Measurements from ENCODE around the gene FGD5. TPM values are rescaled to one million over a fixed set of nuclear protein-coding genes. Genes with fewer than 3 reads are reported as not detected.

The FGD5 gene
- polyA plus RNA-seq, 1 donor (not counting 4 experiments of a cell fraction or from before 2014, with no cell fraction given), result not detected

GRCh38 chr3:14915636-14916222 is 97.0 kb downstream of the FGD5 start:
- no peak for FAIRE-seq
- H3K4me3 ChIP-seq (ENCODE audit: control insufficient read depth in 2 of 3, extremely low read depth in 1 of 3, insufficient read depth in 2 of 3, low read depth in 1 of 3, low read length in 3 of 3), result no peak overlapping the region

GRCh38 chr3:14918356-14918860 is 99.6 kb downstream of the FGD5 start:
- no peak for DNase-seq (ENCODE audit: low read depth, low spot score)
- H3K4me2 ChIP-seq (ENCODE audit: control insufficient read depth, extremely low read depth, insufficient read depth, low read depth, low read length), result no peak overlapping the region
- no peaks in the 10 kb centered on the region for H4K20me1 ChIP-seq (ENCODE audit: control insufficient read depth, extremely low read depth, insufficient read depth, low read length)
- no peak overlapping the region for H2AFZ ChIP-seq (ENCODE audit: control insufficient read depth, low read length)
- TF ChIP-seq, protein P1, sequence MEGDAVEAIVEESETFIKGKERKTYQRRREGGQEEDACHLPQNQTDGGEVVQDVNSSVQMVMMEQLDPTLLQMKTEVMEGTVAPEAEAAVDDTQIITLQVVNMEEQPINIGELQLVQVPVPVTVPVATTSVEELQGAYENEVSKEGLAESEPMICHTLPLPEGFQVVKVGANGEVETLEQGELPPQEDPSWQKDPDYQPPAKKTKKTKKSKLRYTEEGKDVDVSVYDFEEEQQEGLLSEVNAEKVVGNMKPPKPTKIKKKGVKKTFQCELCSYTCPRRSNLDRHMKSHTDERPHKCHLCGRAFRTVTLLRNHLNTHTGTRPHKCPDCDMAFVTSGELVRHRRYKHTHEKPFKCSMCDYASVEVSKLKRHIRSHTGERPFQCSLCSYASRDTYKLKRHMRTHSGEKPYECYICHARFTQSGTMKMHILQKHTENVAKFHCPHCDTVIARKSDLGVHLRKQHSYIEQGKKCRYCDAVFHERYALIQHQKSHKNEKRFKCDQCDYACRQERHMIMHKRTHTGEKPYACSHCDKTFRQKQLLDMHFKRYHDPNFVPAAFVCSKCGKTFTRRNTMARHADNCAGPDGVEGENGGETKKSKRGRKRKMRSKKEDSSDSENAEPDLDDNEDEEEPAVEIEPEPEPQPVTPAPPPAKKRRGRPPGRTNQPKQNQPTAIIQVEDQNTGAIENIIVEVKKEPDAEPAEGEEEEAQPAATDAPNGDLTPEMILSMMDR (optimal IDR thresholded peaks at IDR 0.05 in 1 of 3, IDR thresholded peaks at IDR 0.05 in 1 of 3, conservative IDR thresholded peaks at IDR 0.05 in 1 of 3; ENCODE audit: extremely low read depth in 1 of 3, insufficient read depth in 2 of 3, low read length in 3 of 3), result no peak
- no peak for TF ChIP-seq EZH2 (IDR thresholded peaks at IDR 0.05; ENCODE audit: low read length)
- FAIRE-seq, result no peak
- H3K36me3 ChIP-seq (ENCODE audit: control insufficient read depth in 2 of 2, extremely low read depth in 1 of 2, insufficient read depth in 2 of 2, low read length in 2 of 2), result no peaks in the 10 kb centered on the region
- H3K27ac ChIP-seq (ENCODE audit: control insufficient read depth, insufficient read depth, low read length), result no peak overlapping the region
- dilution Hi-C loops (cut with MboI; ENCODE audit: extremely low pct_ligation_motif_present, low sequenced_read_pairs), result no loop called here
- no peaks in the 10 kb centered on the region for H3K9me3 ChIP-seq (ENCODE audit: control insufficient read depth, low read depth, low read length)
- no peaks in the 10 kb centered on the region for H3K79me2 ChIP-seq (ENCODE audit: control insufficient read depth, insufficient read depth, low read length)
- H3K9me1 ChIP-seq (ENCODE audit: control insufficient read depth, extremely low read depth, insufficient read depth, low read length), result no peaks in the 10 kb centered on the region
- peaks cover 28% of the 10 kb centered on the region for H3K27me3 ChIP-seq (ENCODE audit: control insufficient read depth, extremely low read depth, insufficient read depth, low read length)
- peaks cover 2% of the 10 kb centered on the region for H3K4me1 ChIP-seq (ENCODE audit: control insufficient read depth, extremely low read depth, insufficient read depth, low read length)
- no peak overlapping the region for H3K4me3 ChIP-seq (ENCODE audit: control insufficient read depth in 2 of 3, extremely low read depth in 1 of 3, insufficient read depth in 2 of 3, low read depth in 1 of 3, low read length in 3 of 3)
- H3K9ac ChIP-seq (ENCODE audit: control insufficient read depth, extremely low read depth, insufficient read depth, low read length), result no peak overlapping the region

More at GRCh38 chr3:14915636-14916222, 97.0 kb downstream of the FGD5 start:
- peaks cover 41% of the 10 kb centered on the region for H3K27me3 ChIP-seq (ENCODE audit: control insufficient read depth, extremely low read depth, insufficient read depth, low read length)
- H3K27ac ChIP-seq (ENCODE audit: control insufficient read depth, insufficient read depth, low read length), result no peak overlapping the region
- TF ChIP-seq, protein P1 (optimal IDR thresholded peaks at IDR 0.05 in 1 of 3, IDR thresholded peaks at IDR 0.05 in 1 of 3, conservative IDR thresholded peaks at IDR 0.05 in 1 of 3; ENCODE audit: extremely low read depth in 1 of 3, insufficient read depth in 2 of 3, low read length in 3 of 3), result peak in 2 of 3 experiments; percentile 30 to 60
- no peak for TF ChIP-seq EZH2 (IDR thresholded peaks at IDR 0.05; ENCODE audit: low read length)
- no peaks in the 10 kb centered on the region for H3K4me1 ChIP-seq (ENCODE audit: control insufficient read depth, extremely low read depth, insufficient read depth, low read length)
- no peak overlapping the region for H2AFZ ChIP-seq (ENCODE audit: control insufficient read depth, low read length)
- H3K79me2 ChIP-seq (ENCODE audit: control insufficient read depth, insufficient read depth, low read length), result no peaks in the 10 kb centered on the region
- H3K4me2 ChIP-seq (ENCODE audit: control insufficient read depth, extremely low read depth, insufficient read depth, low read depth, low read length), result no peak overlapping the region
- no peaks in the 10 kb centered on the region for H3K9me1 ChIP-seq (ENCODE audit: control insufficient read depth, extremely low read depth, insufficient read depth, low read length)
- H3K9ac ChIP-seq (ENCODE audit: control insufficient read depth, extremely low read depth, insufficient read depth, low read length), result no peak overlapping the region
- no peaks in the 10 kb centered on the region for H3K36me3 ChIP-seq (ENCODE audit: control insufficient read depth in 2 of 2, extremely low read depth in 1 of 2, insufficient read depth in 2 of 2, low read length in 2 of 2)
- H3K9me3 ChIP-seq (ENCODE audit: control insufficient read depth, low read depth, low read length), result no peaks in the 10 kb centered on the region
- no peaks in the 10 kb centered on the region for H4K20me1 ChIP-seq (ENCODE audit: control insufficient read depth, extremely low read depth, insufficient read depth, low read length)
- no peak for DNase-seq (ENCODE audit: low read depth, low spot score)
- dilution Hi-C loops (cut with MboI; ENCODE audit: extremely low pct_ligation_motif_present, low sequenced_read_pairs), result no loop called here

All from keratinocyte (primary cell).